SK-N-SH (cell line): Measurements from ENCODE around the gene CDC42SE2. TPM values are rescaled to one million over a fixed set of nuclear protein-coding genes. Genes with fewer than 3 reads are reported as not detected.

ENCODE experiments used
- CTCF ChIA-PET: fragments of 300-600, 350-600 bp; formaldehyde crosslinking; extraction: SDS; loops from one replicate; lab custom pipeline; 2021; lab: Yijun Ruan, JAX
- POLR2A ChIA-PET: fragments of 350-600 bp; sonication (Branson Sonifier 250); formaldehyde crosslinking; extraction: SDS; loops from one replicate; lab custom pipeline; 2020; ENCODE audit warnings: antibody characterized with exemption, inconsistent platforms; lab: Yijun Ruan, JAX
- DNase-seq: peaks from one replicate; pipeline ENCODE4 v3.0.0; 2012
- H2AFZ ChIP-seq: fragments of 200-600 bp; sonication (generic); 2 replicates; pipeline ENCODE4 v1.8.1; 2016; ENCODE audit warnings: antibody characterized with exemption, mild to moderate bottlenecking, low read depth
- H3F3A ChIP-seq: fragments of 200-600 bp; sonication (generic); replicated peaks from 2 replicates; pipeline ENCODE3; 2016; ENCODE audit warnings: antibody characterized with exemption, mild to moderate bottlenecking; ENCODE audit not compliant: insufficient read depth
- H3K27ac ChIP-seq, 2 experiments: fragments of 200-500 bp in 1 of 2; fragments of 200-600 bp in 1 of 2; sonication (Bioruptor generic) in 1 of 2; sonication (generic), shearing (Covaris generic) in 1 of 2; 2 replicates each; pipeline versions ENCODE4 v1.5.1 to v1.6.1; 2014 to 2016; ENCODE audit warnings: low read depth in 2 of 2, inconsistent platforms in 1 of 2, low read length in 1 of 2, mild to moderate bottlenecking in 1 of 2, mixed read lengths in 1 of 2
- H3K27me3 ChIP-seq: fragments of 200-600 bp; sonication (generic), shearing (Covaris generic); 2 replicates; pipeline ENCODE4 v1.6.1; 2016; ENCODE audit warnings: mixed run types; ENCODE audit not compliant: insufficient read depth
- H3K36me3 ChIP-seq, 2 experiments: fragments of 200-500 bp in 1 of 2; fragments of 200-600 bp in 1 of 2; sonication (Bioruptor generic) in 1 of 2; sonication (generic) in 1 of 2; replicated peaks in 1 of 2; 2 replicates each; pipeline versions ENCODE3 to v1.5.1; 2014 to 2016; ENCODE audit warnings: low read length in 1 of 2, mild to moderate bottlenecking in 1 of 2; ENCODE audit not compliant: insufficient read depth in 2 of 2, control insufficient read depth in 1 of 2
- H3K4me1 ChIP-seq, 2 experiments: fragments of 200-500 bp in 1 of 2; fragments of 200-600 bp in 1 of 2; sonication (Bioruptor generic) in 1 of 2; sonication (generic), shearing (Covaris generic) in 1 of 2; 2 replicates each; pipeline versions ENCODE4 v1.5.1 to v1.6.1; 2014 to 2016; ENCODE audit warnings: low read depth in 1 of 2, low read length in 1 of 2, mixed run types in 1 of 2; ENCODE audit not compliant: insufficient read depth in 2 of 2, control insufficient read depth in 1 of 2
- H3K4me2 ChIP-seq: fragments of 200-600 bp; sonication (generic), shearing (Covaris generic); 2 replicates; pipeline ENCODE4 v1.6.1; 2017; ENCODE audit warnings: mixed run types
- H3K4me3 ChIP-seq, 2 experiments: fragments of 200-500 bp in 1 of 2; fragments of 200-600 bp in 1 of 2; sonication (Bioruptor generic) in 1 of 2; sonication (generic), shearing (Covaris generic) in 1 of 2; 2 replicates each; pipeline versions ENCODE4 v1.5.1 to v1.8.1; 2014 to 2016; ENCODE audit warnings: low read depth in 2 of 2, inconsistent platforms in 1 of 2, low read length in 1 of 2, mild to moderate bottlenecking in 1 of 2, mixed read lengths in 1 of 2, moderate library complexity in 1 of 2
- H3K79me2 ChIP-seq: fragments of 200-600 bp; sonication (generic); 2 replicates; pipeline ENCODE4 v1.8.1; 2017; ENCODE audit warnings: mild to moderate bottlenecking; ENCODE audit not compliant: insufficient read depth
- H3K9ac ChIP-seq: fragments of 200-600 bp; sonication (generic); 2 replicates; pipeline ENCODE4 v1.6.1; 2017; ENCODE audit warnings: mixed run types
- H3K9me2 ChIP-seq: fragments of 200-600 bp; sonication (generic); 2 replicates; pipeline ENCODE4 v1.6.1; 2017; ENCODE audit warnings: mixed run types
- H3K9me3 ChIP-seq: fragments of 200-600 bp; sonication (generic); 2 replicates; pipeline ENCODE4 v1.6.1; 2017; ENCODE audit warnings: mixed run types, mild to moderate bottlenecking, moderate library complexity
- H4K20me1 ChIP-seq: fragments of 200-600 bp; sonication (generic); 2 replicates; pipeline ENCODE4 v1.6.1; 2017; ENCODE audit warnings: mild to moderate bottlenecking, mixed run types; ENCODE audit not compliant: insufficient read depth
- CHD2 ChIP-seq: fragments of 150-350 bp; IDR thresholded peaks from 2 replicates; pipeline ENCODE4 v1.6.1; 2018; ENCODE audit warnings: low read length; ENCODE audit not compliant: partially characterized antibody
- GABPA ChIP-seq: IDR thresholded peaks from 2 replicates; pipeline ENCODE4 v1.4.0; 2012; ENCODE audit warnings: low read depth, mild to moderate bottlenecking
- GATA2 ChIP-seq: sonication (generic); formaldehyde crosslinking; IDR thresholded peaks from 2 replicates; pipeline ENCODE4 v1.5.0; 2020; ENCODE audit warnings: mild to moderate bottlenecking, missing genetic modification reagents
- MAX ChIP-seq: IDR thresholded peaks from 2 replicates; pipeline ENCODE4 v1.4.0; 2012; ENCODE audit warnings: low read depth
- MEF2A ChIP-seq: IDR thresholded peaks from 2 replicates; pipeline ENCODE4 v1.4.0; 2012; ENCODE audit warnings: low read depth, borderline replicate concordance
- REST ChIP-seq: IDR thresholded peaks from 2 replicates; pipeline ENCODE4 v1.6.1; 2012; ENCODE audit warnings: mild to moderate bottlenecking, low read depth, low read length, moderate library complexity
- RXRA ChIP-seq: IDR thresholded peaks from 2 replicates; pipeline ENCODE4 v1.4.0; 2012; ENCODE audit warnings: low read depth, mild to moderate bottlenecking, borderline replicate concordance
- SIN3A ChIP-seq: IDR thresholded peaks from 2 replicates; pipeline ENCODE4 v1.6.1; 2012; ENCODE audit warnings: low read depth, mild to moderate bottlenecking, low read length, moderate library complexity, borderline replicate concordance
- TAF1 ChIP-seq: IDR thresholded peaks from 2 replicates; pipeline ENCODE4 v1.6.1; 2012; ENCODE audit warnings: low read depth, mild to moderate bottlenecking, low read length, moderate library complexity, borderline replicate concordance
- TCF12 ChIP-seq: IDR thresholded peaks from 2 replicates; pipeline ENCODE4 v1.4.0; 2012
- YY1 ChIP-seq: IDR thresholded peaks from 2 replicates; pipeline ENCODE4 v1.4.0; 2012; ENCODE audit warnings: low read depth, mild to moderate bottlenecking
- WGBS: methylation state at CpG from one replicate; pipeline ENCODE4 v1.1.6; 2017; ENCODE audit warnings: low lambda C conversion rate; 5-methylcytosine and 5-hydroxymethylcytosine counted together
- polyA plus RNA-seq, 3 experiments: library from polyadenylated mRNA; depleted of rRNA; stranded (reverse); fragments of >200 nt; gene quantifications; 2 replicates each; pipeline ENCODE4 v1.2.3, GENCODE V29; 2012
- TF ChIP-seq, protein P1 (sequence below): IDR thresholded peaks from 2 replicates; pipeline ENCODE4 v1.4.0; 2012; ENCODE audit warnings: low read depth, borderline replicate concordance
- TF ChIP-seq, protein P2 (sequence below): IDR thresholded peaks from 2 replicates; pipeline ENCODE4 v1.4.0; 2012; ENCODE audit warnings: low read depth, borderline replicate concordance

CDC42SE2 gene
- polyA plus RNA-seq, 1 of the 3 experiments (the other 2 are of a cell fraction) = 8.6 TPM

DNA sequence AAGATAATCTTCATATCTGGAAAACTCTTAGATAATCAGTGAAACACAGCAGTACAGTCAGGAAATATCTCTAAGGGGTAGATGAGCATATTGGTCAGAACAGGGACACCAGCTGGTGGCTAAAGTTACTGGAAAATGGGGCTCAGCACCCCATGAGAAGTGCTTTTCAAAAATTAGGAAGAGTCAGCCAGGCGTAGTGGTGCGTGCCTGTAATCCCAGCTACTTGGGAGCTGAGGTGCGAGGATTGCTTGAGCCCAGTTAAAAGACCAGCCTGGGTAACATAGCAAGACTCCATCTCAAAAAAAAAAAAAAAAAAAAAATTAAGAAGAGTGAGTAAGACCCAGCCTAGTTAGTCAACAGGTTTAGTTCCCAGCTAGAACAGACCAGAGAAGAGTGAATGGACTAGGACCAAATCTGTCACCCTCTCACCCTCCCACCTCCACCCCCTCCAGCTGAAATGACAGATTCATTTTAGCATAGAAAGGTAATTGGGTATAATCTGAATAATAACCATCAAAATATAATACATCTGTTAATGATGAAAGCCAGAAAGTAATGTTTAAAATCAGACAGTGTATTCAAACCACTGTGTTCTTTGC, 120.9 kb downstream of the CDC42SE2 start:
- H3K9me2 ChIP-seq = no peaks in the 10 kb centered on the region
- no peak overlapping the region for H3K4me3 ChIP-seq
- 100% methylated on average over 3 of the region's 3 CpGs for WGBS
- CTCF ChIA-PET = interaction anchor here (1.3 to 2.1 kb wide), 2 partner anchors 9 to 119 kb away, joined by 3 to 8 read pairs; no protein-coding TSS in a partner anchor
- POLR2A ChIA-PET = no interaction called here
- no peak for DNase-seq
- H3K4me1 ChIP-seq = peaks cover 12 to 25% of the 10 kb centered on the region in 2 experiments
- H3K36me3 ChIP-seq = peaks cover 13 to 17% of the 10 kb centered on the region in 2 experiments
- TF ChIP-seq MAX = no peak
- no peak for TF ChIP-seq GABPA
- TF ChIP-seq TAF1 = no peak
- no peak for TF ChIP-seq MEF2A
- TF ChIP-seq CHD2 = no peak
- no peak for TF ChIP-seq REST
- no peak for TF ChIP-seq SIN3A
- no peak for TF ChIP-seq YY1
- TF ChIP-seq, protein P1, sequence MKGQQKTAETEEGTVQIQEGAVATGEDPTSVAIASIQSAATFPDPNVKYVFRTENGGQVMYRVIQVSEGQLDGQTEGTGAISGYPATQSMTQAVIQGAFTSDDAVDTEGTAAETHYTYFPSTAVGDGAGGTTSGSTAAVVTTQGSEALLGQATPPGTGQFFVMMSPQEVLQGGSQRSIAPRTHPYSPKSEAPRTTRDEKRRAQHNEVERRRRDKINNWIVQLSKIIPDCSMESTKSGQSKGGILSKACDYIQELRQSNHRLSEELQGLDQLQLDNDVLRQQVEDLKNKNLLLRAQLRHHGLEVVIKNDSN = no peak
- no peak for TF ChIP-seq TCF12
- TF ChIP-seq, protein P2, sequence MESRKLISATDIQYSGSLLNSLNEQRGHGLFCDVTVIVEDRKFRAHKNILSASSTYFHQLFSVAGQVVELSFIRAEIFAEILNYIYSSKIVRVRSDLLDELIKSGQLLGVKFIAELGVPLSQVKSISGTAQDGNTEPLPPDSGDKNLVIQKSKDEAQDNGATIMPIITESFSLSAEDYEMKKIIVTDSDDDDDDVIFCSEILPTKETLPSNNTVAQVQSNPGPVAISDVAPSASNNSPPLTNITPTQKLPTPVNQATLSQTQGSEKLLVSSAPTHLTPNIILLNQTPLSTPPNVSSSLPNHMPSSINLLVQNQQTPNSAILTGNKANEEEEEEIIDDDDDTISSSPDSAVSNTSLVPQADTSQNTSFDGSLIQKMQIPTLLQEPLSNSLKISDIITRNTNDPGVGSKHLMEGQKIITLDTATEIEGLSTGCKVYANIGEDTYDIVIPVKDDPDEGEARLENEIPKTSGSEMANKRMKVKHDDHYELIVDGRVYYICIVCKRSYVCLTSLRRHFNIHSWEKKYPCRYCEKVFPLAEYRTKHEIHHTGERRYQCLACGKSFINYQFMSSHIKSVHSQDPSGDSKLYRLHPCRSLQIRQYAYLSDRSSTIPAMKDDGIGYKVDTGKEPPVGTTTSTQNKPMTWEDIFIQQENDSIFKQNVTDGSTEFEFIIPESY = no peak
- TF ChIP-seq RXRA = no peak
- no peak for TF ChIP-seq GATA2 (CRISPR knock-in tag)
- H3K4me2 ChIP-seq = no peak overlapping the region
- no peaks in the 10 kb centered on the region for H3K27me3 ChIP-seq
- no peaks in the 10 kb centered on the region for H3F3A ChIP-seq
- no peak overlapping the region for H3K9ac ChIP-seq
- H4K20me1 ChIP-seq = no peaks in the 10 kb centered on the region
- H2AFZ ChIP-seq = no peak overlapping the region
- H3K9me3 ChIP-seq = no peaks in the 10 kb centered on the region
- H3K27ac ChIP-seq = no peak overlapping the region
- peaks cover 20% of the 10 kb centered on the region; the same call in 1 of the 2 replicates for H3K79me2 ChIP-seq
